ENCODE measurements around the gene TMEM117.

Gene TMEM117

DNA sequence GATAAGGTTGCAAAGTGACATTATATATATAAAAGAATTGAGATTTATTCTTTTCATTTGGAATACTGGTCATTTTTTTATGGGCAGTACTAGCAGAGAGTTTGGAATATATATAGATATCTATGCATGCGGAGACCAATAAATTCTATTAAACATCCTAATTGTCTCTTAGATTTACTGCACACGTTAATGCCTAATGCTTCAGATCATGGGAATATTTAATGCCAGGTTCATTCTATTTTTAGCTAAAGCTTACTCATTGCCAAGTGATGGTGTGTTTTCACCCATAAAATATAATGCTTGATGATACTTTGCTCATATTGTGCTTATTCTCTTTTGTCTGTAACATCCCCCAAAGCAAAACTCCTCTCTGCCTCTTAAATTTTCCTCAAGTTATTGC, 264.4 kb downstream of the TMEM117 start:
- H3K4me3 ChIP-seq (replicated peaks; ENCODE audit: low read depth, low read length): no peak overlapping the region
- TF ChIP-seq, protein P1, sequence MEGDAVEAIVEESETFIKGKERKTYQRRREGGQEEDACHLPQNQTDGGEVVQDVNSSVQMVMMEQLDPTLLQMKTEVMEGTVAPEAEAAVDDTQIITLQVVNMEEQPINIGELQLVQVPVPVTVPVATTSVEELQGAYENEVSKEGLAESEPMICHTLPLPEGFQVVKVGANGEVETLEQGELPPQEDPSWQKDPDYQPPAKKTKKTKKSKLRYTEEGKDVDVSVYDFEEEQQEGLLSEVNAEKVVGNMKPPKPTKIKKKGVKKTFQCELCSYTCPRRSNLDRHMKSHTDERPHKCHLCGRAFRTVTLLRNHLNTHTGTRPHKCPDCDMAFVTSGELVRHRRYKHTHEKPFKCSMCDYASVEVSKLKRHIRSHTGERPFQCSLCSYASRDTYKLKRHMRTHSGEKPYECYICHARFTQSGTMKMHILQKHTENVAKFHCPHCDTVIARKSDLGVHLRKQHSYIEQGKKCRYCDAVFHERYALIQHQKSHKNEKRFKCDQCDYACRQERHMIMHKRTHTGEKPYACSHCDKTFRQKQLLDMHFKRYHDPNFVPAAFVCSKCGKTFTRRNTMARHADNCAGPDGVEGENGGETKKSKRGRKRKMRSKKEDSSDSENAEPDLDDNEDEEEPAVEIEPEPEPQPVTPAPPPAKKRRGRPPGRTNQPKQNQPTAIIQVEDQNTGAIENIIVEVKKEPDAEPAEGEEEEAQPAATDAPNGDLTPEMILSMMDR (IDR thresholded peaks at IDR 0.05; ENCODE audit: low read length, missing control alignments): no peak
- DNase-seq (ENCODE audit: low read depth): no peak

DNA sequence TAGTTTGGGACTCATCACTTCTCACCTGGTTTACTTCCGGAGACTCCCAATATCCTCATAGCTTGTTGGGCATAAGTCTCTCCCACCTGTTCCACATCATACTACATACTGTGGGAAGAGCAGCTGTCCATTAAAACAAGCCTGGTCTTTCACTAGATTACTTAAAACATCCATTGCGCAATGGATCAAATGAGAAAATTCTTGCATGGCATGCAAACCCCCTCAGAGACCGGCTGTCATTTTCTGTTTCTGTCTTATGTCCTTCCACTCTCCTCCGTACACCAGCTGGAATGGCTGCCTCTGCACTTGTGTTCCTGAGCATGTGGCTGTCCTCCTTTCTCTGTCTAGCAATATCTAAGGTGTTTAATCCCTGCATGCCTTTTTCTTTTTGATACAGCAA, 265.6 kb downstream of the TMEM117 start:
- no peak overlapping the region for H3K4me3 ChIP-seq (replicated peaks; ENCODE audit: low read depth, low read length)
- no peak for DNase-seq (ENCODE audit: low read depth)
- TF ChIP-seq, protein P1 (IDR thresholded peaks at IDR 0.05; ENCODE audit: low read length, missing control alignments): no peak

DNA sequence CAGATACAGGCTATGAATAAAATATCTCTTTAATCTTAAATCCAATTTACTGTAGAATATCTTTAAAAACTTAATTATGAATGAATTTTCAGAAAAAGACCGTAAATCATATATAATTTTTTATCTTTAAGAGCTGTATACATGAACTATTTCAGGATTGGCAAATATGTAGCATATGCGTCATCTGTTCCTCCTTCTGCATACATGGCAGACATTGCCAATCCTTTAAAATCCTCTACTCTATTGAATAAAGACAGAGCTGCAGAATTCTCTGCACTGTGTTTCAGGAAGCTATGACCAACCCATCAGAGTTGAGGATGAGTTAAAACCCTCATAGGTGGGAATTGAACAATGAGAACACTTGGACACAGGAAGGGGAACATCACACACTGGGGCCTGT, 279.0 kb downstream of the TMEM117 start:
- no peak for DNase-seq (ENCODE audit: low read depth)
- TF ChIP-seq, protein P1 (IDR thresholded peaks at IDR 0.05; ENCODE audit: low read length, missing control alignments): no peak
- no peak overlapping the region for H3K4me3 ChIP-seq (replicated peaks; ENCODE audit: low read depth, low read length)

DNA sequence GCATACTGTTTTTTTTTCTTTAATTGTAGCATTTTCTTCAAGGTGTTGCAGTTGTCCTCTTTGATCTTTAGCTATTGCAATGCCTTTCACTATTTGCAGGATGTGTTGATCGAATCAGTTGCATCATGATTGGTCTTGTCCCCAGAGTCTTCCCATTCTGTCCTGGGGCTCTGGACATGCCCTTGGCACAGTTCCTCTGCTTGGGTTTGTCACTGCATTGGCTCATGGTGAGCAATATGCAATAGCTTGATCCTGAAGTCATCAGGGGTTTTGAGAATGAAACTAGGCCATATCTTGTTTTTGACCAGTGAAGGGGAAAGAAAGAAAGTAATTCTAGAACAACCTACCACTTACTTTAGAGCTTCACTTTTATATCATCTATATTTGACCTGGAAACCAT, 281.5 kb downstream of the TMEM117 start:
- H3K4me3 ChIP-seq (replicated peaks; ENCODE audit: low read depth, low read length): no peak overlapping the region
- no peak for DNase-seq (ENCODE audit: low read depth)
- TF ChIP-seq, protein P1 (IDR thresholded peaks at IDR 0.05; ENCODE audit: low read length, missing control alignments): no peak

DNA sequence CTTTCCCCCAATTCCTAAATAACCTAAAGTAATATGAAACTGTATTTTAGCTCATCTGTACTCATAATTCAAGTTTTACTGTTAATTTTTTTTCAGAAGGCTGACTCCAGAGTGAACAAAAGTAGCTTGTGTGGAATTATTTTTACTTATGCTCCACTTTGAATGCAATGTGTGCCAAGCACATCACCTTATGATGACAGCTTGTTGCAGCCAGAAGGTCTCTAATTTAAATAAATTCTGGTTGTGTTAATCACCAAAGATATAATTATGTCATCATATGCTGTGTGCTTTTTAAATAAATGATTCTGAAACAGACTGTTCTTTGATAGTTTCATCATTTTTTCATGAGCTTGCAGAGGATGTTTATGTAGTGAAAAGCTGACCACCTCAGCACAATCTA, 283.1 kb downstream of the TMEM117 start:
- H3K4me3 ChIP-seq (replicated peaks; ENCODE audit: low read depth, low read length): no peak overlapping the region
- TF ChIP-seq, protein P1 (IDR thresholded peaks at IDR 0.05; ENCODE audit: low read length, missing control alignments): no peak
- DNase-seq (ENCODE audit: low read depth): no peak

DNA sequence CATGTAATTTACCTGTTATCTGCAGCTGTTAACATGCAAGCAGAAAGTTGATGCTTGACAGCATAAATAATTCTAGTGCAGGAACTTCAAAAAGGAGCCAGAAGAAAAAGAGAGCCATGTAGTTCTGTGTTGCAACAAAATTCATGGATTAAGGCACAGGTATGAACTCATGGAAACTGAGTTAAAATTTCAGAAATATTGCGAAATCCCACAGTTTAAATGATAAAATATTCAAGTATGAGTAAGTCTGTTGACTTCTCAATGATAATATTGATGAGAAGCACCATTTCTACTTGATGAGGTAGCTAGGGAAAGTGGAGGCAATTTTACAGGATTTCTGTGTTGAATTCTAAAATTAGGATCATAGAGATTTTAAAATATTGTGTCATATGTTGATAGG, 290.9 kb downstream of the TMEM117 start:
- TF ChIP-seq, protein P1 (IDR thresholded peaks at IDR 0.05; ENCODE audit: low read length, missing control alignments): no peak
- no peak for DNase-seq (ENCODE audit: low read depth)
- H3K4me3 ChIP-seq (replicated peaks; ENCODE audit: low read depth, low read length): no peak overlapping the region

DNA sequence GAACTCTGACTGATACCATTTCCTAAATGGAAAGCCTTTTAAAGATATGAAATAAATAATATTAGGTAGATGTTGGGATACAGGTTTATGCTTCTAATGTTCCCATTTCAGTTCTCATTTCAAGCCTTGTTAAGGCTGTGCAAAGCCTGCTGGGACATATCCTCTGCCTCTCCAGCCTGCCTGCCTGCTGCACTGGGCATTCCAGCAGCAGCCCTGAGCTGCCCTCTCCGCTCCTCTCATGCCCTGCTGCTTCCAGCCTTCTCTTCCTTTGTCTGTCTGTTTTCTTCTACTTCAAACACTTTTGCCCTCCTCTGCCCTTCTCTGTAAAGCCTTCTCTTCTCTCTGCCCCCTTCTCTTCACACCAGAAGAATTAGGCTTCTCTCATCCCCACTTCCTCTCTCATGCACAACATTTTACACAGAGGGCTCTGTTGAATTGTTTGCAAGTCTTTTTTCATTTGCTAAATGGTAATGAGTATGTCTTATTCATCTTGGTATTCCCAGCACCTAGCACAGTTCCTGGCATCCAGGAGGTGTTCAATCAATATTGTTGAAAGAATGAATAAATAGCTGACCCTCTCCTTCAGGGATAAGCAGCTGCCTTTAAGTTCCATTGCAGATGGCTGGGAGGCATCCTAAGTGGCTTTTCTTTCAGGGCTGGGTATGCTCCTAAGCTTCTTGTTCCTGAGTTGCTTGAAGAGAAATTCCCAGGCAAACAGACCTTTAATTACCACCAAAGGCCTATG, 292.3 kb downstream of the TMEM117 start:
- H3K4me3 ChIP-seq (replicated peaks; ENCODE audit: low read depth, low read length): no peak overlapping the region
- TF ChIP-seq, protein P1 (IDR thresholded peaks at IDR 0.05; ENCODE audit: low read length, missing control alignments): no peak
- no peak for DNase-seq (ENCODE audit: low read depth)
